ENCODE results near the gene MRC2.
"Not testable (repeated sequence)": the region's sequence is repeated elsewhere in the genome, so short reads cannot be mapped to it uniquely, and the experiment has no call there.

Gene MRC2

DNA sequence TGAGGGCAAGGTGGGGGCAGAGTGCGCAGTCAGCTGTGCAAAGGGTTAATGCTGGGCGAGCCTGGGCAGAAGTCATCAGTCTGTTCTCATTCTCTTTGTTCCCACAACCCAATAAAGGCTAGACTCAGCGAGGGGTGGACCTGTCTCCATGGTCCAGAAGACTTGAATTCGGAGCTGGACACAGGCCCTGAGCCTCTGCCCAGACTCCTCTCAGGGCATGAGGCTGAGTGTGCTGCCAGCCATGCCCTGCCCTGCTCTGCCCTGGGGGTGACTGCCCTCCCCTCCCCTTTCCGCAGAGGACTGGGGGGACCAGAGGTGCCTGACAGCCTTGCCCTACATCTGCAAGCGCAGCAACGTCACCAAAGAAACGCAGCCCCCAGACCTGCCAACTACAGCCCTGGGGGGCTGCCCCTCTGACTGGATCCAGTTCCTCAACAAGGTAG lies 54.5 kb downstream of the MRC2 start:
- DNase-seq, result no peak

GRCh38 chr17:62684179-62684578 lies 56.7 kb downstream of the MRC2 start:
- DNase-seq, result no peak

DNA sequence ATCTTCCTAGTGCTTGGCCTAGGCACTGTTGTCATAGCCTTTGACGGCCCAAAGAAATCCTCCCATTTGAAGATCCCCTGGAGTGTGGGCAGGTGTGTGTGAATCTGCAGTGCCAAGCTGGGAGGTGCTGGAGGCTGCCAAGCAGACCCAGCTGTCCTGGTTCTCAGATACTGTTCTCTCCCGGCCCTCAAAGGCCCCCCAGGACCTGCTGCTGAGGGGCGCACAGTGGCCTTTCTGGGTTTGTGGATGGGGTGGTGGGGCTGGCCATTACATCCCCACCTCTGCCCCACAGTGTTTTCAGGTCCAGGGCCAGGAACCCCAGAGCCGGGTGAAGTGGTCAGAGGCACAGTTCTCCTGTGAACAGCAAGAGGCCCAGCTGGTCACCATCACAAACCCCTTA lies 60.5 kb downstream of the MRC2 start:
- DNase-seq, result no peak

GRCh38 chr17:62688398-62689160 lies 61.1 kb downstream of the MRC2 start:
- DNase-seq, result no peak

DNA sequence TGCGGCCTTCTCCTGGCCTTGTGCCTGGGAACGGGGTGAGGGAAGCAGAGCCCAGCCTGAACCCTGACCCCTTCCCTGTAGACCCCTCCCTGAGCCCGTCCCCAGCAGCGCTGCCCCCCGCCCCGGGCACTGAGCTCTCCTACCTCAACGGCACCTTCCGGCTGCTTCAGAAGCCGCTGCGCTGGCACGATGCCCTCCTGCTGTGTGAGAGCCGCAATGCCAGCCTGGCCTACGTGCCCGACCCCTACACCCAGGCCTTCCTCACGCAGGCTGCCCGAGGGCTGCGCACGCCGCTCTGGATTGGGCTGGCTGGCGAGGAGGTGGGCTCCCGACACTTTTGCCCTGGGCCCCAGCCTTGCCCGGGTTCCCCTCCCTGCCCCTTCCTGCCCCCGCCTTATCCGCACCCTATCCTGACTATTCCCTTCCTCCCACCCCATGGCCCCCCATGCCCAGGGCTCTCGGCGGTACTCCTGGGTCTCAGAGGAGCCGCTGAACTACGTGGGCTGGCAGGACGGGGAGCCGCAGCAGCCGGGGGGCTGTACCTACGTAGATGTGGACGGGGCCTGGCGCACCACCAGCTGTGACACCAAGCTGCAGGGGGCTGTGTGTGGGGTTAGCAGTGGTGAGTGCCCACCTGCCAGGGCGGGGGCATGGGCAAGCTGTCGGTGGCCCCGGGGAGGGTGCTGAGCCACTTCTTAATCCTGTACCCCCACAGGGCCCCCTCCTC lies 62.1 kb downstream of the MRC2 start:
- DNase-seq, result no peak

DNA sequence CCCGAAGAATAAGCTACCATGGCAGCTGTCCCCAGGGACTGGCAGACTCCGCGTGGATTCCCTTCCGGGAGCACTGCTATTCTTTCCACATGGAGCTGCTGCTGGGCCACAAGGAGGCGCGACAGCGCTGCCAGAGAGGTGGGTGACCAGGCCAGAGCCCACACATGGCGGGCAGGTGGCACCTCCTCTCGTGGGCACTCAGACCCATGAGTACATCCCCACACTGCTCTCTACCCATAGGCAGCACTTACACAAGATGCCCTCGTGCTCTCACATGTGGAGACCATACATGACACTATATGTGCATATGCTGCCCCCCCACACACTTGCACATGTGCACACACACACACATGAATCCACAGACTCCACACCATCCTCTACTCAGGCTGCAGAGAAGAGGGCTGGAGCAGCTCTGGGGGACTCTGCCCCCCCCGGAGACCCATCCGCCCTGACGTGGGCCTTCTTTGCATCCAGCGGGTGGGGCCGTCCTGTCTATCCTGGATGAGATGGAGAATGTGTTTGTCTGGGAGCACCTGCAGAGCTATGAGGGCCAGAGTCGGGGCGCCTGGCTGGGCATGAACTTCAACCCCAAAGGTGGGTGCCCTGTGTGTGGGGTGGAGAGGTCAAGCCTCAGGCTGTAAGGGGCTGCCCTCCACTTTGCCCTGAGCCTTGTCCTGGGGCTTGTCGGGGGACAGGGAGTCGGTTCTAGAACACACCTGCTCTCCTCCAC lies 62.9 kb downstream of the MRC2 start:
- no peak for DNase-seq

DNA sequence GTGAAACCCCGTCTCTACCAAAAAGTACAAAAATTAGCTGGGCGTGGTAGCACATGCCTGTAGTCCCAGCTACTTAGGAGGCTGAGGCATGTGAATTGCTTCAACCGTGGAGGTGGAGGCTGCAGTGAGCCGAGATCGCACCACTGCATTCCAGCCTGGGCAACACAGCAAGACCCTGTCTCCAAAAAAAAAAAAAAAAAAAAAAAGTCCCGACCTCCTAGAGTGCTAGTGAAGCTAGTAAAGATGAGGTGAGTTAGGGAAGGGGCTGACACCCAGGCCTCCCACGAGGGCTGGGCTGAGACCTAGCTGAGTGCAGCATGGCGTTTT lies 64.1 kb downstream of the MRC2 start:
- DNase-seq, result not testable (repeated sequence)

- DNase-seq, result no peak
Observed at GRCh38 chr17:62692159-62692651, 64.7 kb downstream of the MRC2 start.

DNA sequence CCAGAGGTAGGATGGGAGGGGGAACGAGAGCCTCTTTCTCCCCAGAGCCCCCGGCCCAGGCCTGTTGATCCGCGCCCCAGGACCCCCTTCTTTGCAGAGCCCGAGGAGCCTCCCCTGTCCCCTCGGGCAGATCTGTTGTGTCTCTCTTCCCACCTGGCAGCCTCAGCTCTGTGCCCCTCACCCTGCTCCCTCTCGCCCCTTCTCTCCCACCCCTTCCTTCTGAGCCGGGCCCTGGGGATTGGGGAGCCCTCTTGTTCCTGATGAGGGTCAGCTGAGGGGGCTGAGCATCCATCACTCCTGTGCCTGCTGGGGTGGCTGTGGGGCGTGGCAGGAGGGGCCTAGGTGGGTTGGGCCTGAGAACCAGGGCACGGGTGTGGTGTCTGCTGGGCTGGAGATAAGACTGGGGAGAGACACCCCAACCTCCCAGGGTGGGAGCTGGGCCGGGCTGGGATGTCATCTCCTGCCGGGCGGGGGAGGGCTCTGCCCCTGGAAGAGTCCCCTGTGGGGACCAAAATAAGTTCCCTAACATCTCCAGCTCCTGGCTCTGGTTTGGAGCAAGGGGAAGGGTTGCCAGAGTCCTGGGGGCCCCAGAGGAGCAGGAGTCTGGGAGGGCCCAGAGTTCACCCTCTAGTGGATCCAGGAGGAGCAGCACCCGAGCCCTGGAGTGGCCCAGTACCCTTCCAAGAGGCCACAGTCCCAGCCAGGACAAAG lies 65.4 kb downstream of the MRC2 start:
- DNase-seq, result no peak

DNA sequence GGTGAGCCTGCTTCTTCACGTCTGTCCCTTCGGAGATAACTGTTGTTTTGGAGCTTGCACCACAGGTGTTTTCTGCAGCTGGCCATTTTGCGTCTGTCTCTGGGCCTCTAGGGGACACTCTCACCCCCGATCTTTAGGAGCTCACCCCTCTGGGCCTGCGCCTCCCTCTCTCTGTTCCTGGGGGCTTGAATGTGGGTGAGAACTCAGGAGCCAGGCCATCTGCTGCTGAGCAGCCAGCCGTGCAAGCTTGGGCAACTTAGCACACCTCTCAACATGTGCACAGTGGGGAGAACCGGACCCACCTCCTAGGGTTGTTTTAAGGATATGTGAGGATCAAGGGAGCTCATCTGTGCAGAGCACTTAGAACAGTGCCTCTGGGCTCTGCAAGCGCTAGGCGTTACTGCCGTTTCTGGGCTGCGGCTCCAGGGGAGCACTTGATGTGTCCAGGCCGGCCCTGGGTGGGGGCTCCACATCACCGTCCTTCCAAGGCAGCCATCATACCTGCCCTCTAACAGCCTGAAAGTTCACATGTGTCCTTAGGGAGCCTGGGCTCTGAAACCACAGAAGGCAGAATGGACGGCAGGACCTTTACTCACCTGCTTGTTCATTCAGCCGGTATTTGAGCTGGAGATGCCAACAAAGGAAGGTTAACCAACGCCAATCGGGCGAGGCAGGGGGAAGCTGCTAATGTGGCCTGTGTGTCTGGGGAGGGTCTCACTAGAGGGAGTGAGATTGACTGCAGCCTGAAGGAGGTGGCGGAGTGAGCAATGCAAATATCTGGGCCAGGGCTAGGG lies 66.3 kb downstream of the MRC2 start:
- no peak for DNase-seq

DNA sequence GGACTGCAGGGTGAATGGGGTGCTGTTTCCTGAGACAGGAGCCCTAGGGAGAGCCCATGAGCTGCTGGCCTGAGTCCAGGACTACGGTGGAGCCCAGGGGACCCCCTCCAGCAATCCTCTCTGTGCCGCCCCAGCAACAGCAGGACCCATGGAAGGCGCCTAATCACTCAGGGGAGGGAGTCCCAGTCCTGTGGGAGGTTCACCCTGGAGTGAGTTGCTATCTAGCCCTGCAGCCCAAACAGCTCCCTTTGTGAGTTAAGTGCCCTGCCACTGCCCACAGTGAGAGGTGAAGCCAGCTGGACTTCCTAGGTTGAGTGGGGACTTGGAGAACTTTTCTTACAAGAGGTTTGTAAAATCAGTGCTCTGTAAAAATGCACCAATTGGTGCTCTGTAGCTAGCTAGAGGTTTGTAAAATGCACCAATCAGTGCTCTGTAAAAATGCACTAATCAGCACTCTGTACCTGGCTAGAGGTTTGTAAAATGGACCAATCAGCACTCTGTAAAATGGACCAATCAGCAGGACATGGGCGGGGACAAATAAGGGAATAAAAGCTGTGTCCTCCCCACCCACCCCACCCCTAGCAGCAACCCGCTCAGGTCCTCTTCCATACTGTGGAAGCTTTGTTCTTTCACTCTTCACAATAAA lies 67.7 kb downstream of the MRC2 start:
- not testable (repeated sequence) for DNase-seq

DNA sequence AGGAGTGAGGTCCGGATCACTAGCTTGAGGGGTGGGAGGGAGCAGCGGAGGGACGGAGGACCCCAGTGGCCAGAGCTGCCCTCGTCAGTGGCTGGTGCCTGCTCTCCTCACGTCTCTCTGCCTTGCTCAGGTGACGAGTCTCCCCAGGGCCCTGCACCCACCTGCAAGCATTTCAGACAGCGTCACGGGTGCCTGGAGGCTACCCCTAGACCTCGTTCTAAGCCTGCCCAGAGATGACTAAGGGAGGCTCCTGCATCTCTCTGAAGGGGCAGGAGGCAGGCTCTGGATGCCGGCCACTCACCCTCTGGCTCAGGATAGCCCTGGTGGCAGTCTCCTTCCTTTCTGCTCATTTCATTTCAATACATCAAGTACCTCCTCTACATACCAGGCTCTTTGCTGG lies 68.8 kb downstream of the MRC2 start:
- no peak for DNase-seq

- no peak for DNase-seq
Observed at GRCh38 chr17:62696726-62697490, 69.4 kb downstream of the MRC2 start.

- DNase-seq, result not testable (repeated sequence)
Observed at GRCh38 chr17:62698459-62698858, 71.0 kb downstream of the MRC2 start.

- no peak for DNase-seq
Observed at GRCh38 chr17:62700964-62701705, 73.7 kb downstream of the MRC2 start.

GRCh38 chr17:62701706-62702085 lies 74.2 kb downstream of the MRC2 start:
- DNase-seq, result no peak

DNA sequence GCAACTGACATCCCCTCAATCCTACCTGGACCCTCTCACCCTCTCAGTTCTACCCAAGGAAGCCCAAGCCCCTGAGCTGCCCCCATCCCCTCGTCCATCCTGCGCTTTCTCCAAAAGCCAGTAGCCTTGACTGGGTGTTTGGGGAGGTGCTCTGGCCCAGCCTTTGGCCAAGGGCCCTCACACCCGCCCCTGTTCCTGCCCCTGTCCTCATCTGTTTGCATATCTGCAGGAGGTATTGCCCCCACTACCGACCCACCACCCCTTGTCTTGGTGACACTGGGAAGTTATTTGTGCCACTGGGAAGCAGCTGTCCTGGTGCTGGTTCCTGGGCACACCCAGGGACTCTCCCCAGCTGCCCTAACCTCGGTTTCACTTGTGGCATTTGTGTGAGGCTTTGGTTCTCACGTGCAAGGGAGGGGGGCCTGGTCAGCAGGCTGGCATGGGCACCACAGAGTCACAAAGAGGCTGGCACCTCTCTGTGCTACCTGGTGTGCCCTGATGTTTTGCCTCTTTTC lies 75.3 kb downstream of the MRC2 start:
- no peak for DNase-seq

GRCh38 chr17:62703261-62703775 lies 75.8 kb downstream of the MRC2 start:
- no peak for DNase-seq

DNA sequence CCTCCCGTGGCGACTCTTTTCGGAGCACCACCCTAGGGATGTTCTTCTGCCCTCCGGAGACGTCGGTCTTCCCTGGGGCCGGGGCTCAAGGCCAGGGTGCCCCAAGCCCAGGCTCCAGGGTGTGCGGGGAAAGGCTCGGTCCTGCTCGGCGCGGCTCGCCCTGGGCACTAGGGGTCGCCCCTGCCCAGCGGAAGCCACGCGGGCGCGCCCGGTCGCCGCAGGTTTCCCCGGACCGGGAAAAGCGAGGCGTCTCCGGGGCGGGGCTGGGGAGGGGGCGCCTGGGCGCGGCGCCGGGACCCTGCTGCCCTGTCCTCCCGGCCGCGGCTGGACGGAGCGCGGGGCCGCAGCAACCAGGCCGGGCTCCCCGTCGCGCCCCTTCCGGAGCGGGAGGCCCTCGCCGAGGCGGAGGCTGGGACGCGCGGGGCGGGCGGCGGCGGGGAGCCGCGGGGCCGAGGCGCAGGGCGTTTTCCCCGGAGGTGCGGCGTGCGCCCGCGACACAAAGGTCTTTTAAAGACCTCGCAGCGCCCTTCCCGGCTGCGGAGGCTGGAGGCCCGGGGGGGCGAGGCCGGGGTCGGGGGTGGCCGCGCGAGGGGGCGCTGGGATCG lies 76.4 kb downstream of the MRC2 start:
- DNase-seq, result peak; percentile 70
